Ovary (tissue), 9 donors: ENCODE measurements around the gene MVP. TPM values are rescaled to one million over a fixed set of nuclear protein-coding genes. Genes with fewer than 3 reads are reported as not detected.

Experiments used
- DNase-seq, 5 donors: peaks; one replicate each; pipeline ENCODE4 v3.0.0-alpha.2; 2019 to 2020
- H3K27ac ChIP-seq, 2 donors: fragments of 200-600 bp; one replicate each; pipeline versions ENCODE4 v1.5.1 to v1.8.0; 2019 to 2022
- H3K27me3 ChIP-seq: fragments of 200-600 bp; one replicate; pipeline ENCODE4 v1.8.0; 2022
- H3K36me3 ChIP-seq: fragments of 200-600 bp; sonication (generic); one replicate; pipeline ENCODE4 v1.5.1; 2019
- H3K4me1 ChIP-seq: one replicate; pipeline ENCODE4 v1.8.1; 2013; ENCODE audit warnings: mild to moderate bottlenecking, moderate library complexity; ENCODE audit not compliant: insufficient read depth
- H3K4me3 ChIP-seq: fragments of 200-600 bp; sonication (generic); one replicate; pipeline ENCODE4 v1.5.1; 2017
- H3K9me3 ChIP-seq, 2 donors: fragments of 200-600 bp in 1 of 2; sonication (generic) in 1 of 2; one replicate each; pipeline versions ENCODE4 v1.5.1 to v1.8.1; 2013 to 2019; ENCODE audit warnings: mild to moderate bottlenecking in 1 of 2, moderate library complexity in 1 of 2
- EP300 ChIP-seq: sonication (generic); formaldehyde crosslinking; IDR thresholded peaks from one replicate; pipeline ENCODE4 v1.6.1; 2017; ENCODE audit warnings: antibody characterized with exemption
- POLR2A ChIP-seq: fragments of 450-650 bp; IDR thresholded peaks from one replicate; pipeline ENCODE4 v1.6.1; 2017; ENCODE audit warnings: antibody characterized with exemption, mild to moderate bottlenecking, moderate library complexity
- WGBS, 3 donors: extraction: QIAGEN DNeasy Blood & Tissue Kit in 1 of 3; methylation state at CpG; one replicate each; pipeline versions ENCODE4 v1.1.5 to v1.1.7; 2013 to 2017; 5-methylcytosine and 5-hydroxymethylcytosine counted together
- intact Hi-C, 4 donors: fragments of 100-400 bp; cut with DNase I; formaldehyde crosslinking; loops; one replicate each; pipeline versions ENCODE4 v1.11.0 to v1.15.1; 2022 to 2023
- polyA plus RNA-seq, 2 donors: library from polyadenylated mRNA; stranded (reverse); fragments of 200-250 nt in 1 of 2; fragments of 350-450 nt in 1 of 2; fragmentation: Illumina TruSeq in 1 of 2; extraction: RNeasy Lipid Tissue Mini Kit (QIAGEN cat#74804) in 1 of 2; gene quantifications; one replicate each; pipeline ENCODE4 v1.2.3, GENCODE V29; 2013 to 2014
- small RNA-seq: library from RNA; depleted of rRNA; stranded (forward); fragments of <200 nt; gene quantifications from one replicate; pipeline ENCODE3, GENCODE V24; 2016
- total RNA-seq, 7 donors: library from RNA; depleted of rRNA in 2 of 7; stranded (reverse); fragments of >200 nt in 2 of 7; fragmentation: NEBNext Ultra II Directional in 3 of 7; extraction: Animal tissue kit (Norgen Biotek cat#: 25700) in 3 of 7; gene quantifications; one replicate each; pipeline versions ENCODE4 v1.1.0 to v1.2.4, GENCODE V29; 2016 to 2023
- TF ChIP-seq, protein P1 (sequence below), 3 donors: fragments of 450-650 bp in 2 of 3; fragments of 200-600 bp in 1 of 3; IDR thresholded peaks; one replicate each; pipeline versions ENCODE4 v1.5.1 to v1.8.0; 2016 to 2022; ENCODE audit warnings: antibody characterized with exemption in 3 of 3, mild to moderate bottlenecking in 1 of 3
- donor health status: DM: no; HTN: no; CAD: no; lungs with moderate emphysema.
- donor health status: DM: no; HTN: no; CAD: no.
- donor health status: Bipolar disorder and iron deficiency.
- donor health status: DM: yes; HTN: yes; CAD: no.
- donor health status: DM: no; HTN: no; CAD: no.
- donor health status: DM: yes; HTN: yes; CAD: no.

MVP gene
- total and polyA plus RNA-seq, 9 donors: 56.4 to 191 (median 129) TPM

- DNase-seq: no peak
- no peak for TF ChIP-seq POLR2A
- TF ChIP-seq, protein P1, sequence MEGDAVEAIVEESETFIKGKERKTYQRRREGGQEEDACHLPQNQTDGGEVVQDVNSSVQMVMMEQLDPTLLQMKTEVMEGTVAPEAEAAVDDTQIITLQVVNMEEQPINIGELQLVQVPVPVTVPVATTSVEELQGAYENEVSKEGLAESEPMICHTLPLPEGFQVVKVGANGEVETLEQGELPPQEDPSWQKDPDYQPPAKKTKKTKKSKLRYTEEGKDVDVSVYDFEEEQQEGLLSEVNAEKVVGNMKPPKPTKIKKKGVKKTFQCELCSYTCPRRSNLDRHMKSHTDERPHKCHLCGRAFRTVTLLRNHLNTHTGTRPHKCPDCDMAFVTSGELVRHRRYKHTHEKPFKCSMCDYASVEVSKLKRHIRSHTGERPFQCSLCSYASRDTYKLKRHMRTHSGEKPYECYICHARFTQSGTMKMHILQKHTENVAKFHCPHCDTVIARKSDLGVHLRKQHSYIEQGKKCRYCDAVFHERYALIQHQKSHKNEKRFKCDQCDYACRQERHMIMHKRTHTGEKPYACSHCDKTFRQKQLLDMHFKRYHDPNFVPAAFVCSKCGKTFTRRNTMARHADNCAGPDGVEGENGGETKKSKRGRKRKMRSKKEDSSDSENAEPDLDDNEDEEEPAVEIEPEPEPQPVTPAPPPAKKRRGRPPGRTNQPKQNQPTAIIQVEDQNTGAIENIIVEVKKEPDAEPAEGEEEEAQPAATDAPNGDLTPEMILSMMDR (IDR thresholded peaks at IDR 0.05): no peak
- no peak for TF ChIP-seq EP300
- no peak overlapping the region for H3K4me3 ChIP-seq
- no peaks in the 10 kb centered on the region for H3K27me3 ChIP-seq
- peaks cover 3% of the 10 kb centered on the region for H3K4me1 ChIP-seq
- no peak overlapping the region for H3K27ac ChIP-seq
- intact Hi-C loops: no loop called here
- no peaks in the 10 kb centered on the region for H3K36me3 ChIP-seq
- WGBS, 3 donors: 50 to 66% (median 65%) methylated on average over 4 of the region's 4 CpGs
- H3K9me3 ChIP-seq: no peaks in the 10 kb centered on the region
Measured at GRCh38 chr16:29897333-29897732, 77.1 kb downstream of the MVP start.

Small RNA genes within 50 kb of the gene (small RNA-seq; reads per million reads assigned to genes)
- gene AC009133.6 (not detected), gene AC120114.4 (not detected)

Other genes with a start within 250 kb of the MVP start
- 1 to 10 TPM in 3 of 7 donors, under 1 TPM in 4; 0.60 to 2.3 (median 0.88) TPM for gene SPN, start 157.2 kb upstream of the MVP start, total RNA-seq
- gene SPN, start 157.2 kb upstream of the MVP start, polyA plus RNA-seq: 1 to 10 TPM in 1 of 2 donors, under 1 TPM in 1; 0.42 to 5.1 TPM
- 10 to 100 TPM; 31.8 to 67.9 (median 43.1) TPM for gene QPRT, start 141.3 kb upstream of the MVP start, total RNA-seq
- gene QPRT, start 141.3 kb upstream of the MVP start, polyA plus RNA-seq: 10 to 100 TPM; 21.4 to 47.7 TPM
- gene C16orf54, start 74.5 kb upstream of the MVP start, total RNA-seq: under 1 TPM; 0.12 to 0.72 (median 0.30) TPM
- 1 to 10 TPM in 1 of 2 donors, under 1 TPM in 1; 0.16 to 1.7 TPM for gene C16orf54, start 74.5 kb upstream of the MVP start, polyA plus RNA-seq
- gene ZG16, start 42.2 kb upstream of the MVP start, total RNA-seq: under 1 TPM in 3 of 7 donors, not detected in 4; 0.07 to 0.48 (median 0.15) TPM
- not detected for gene ZG16, start 42.2 kb upstream of the MVP start, polyA plus RNA-seq
- 10 to 100 TPM; 15.9 to 31.0 (median 20.7) TPM for gene KIF22, start 29.7 kb upstream of the MVP start, total RNA-seq
- gene KIF22, start 29.7 kb upstream of the MVP start, polyA plus RNA-seq: 10 to 100 TPM; 14.4 to 30.6 TPM
- 100 to 1,000 TPM in 5 of 7 donors, 10 to 100 TPM in 2; 50.6 to 256 (median 192) TPM for gene MAZ, start 13.9 kb upstream of the MVP start, total RNA-seq
- 100 to 1,000 TPM; 105 to 152 TPM for gene MAZ, start 13.9 kb upstream of the MVP start, polyA plus RNA-seq
- 10 to 100 TPM; 26.0 to 64.5 (median 36.0) TPM for gene PRRT2, start 8.3 kb upstream of the MVP start, total RNA-seq
- 10 to 100 TPM in 1 of 2 donors, 1 to 10 TPM in 1; 6.3 to 28.6 TPM for gene PRRT2, start 8.3 kb upstream of the MVP start, polyA plus RNA-seq
- 10 to 100 TPM; 41.3 to 83.6 (median 66.6) TPM for gene PAGR1, start 4.3 kb upstream of the MVP start, total RNA-seq
- gene PAGR1, start 4.3 kb upstream of the MVP start, polyA plus RNA-seq: 10 to 100 TPM; 13.9 to 63.3 TPM
- gene CDIPT, start 42.8 kb downstream of the MVP start, total RNA-seq: 100 to 1,000 TPM in 4 of 7 donors, 10 to 100 TPM in 3; 88.2 to 121 (median 110) TPM
- 100 to 1,000 TPM in 1 of 2 donors, 10 to 100 TPM in 1; 47.6 to 145 TPM for gene CDIPT, start 42.8 kb downstream of the MVP start, polyA plus RNA-seq
- gene SEZ6L2, start 79.1 kb downstream of the MVP start, total RNA-seq: 10 to 100 TPM in 1 of 7 donors, 1 to 10 TPM in 5, under 1 TPM in 1; 0.73 to 13.3 (median 3.1) TPM
- 1 to 10 TPM; 2.9 to 5.1 TPM for gene SEZ6L2, start 79.1 kb downstream of the MVP start, polyA plus RNA-seq
- 1 to 10 TPM in 5 of 7 donors, under 1 TPM in 1, not detected in 1; 0.53 to 7.8 (median 1.6) TPM for gene ASPHD1, start 80.0 kb downstream of the MVP start, total RNA-seq
- 1 to 10 TPM in 1 of 2 donors, under 1 TPM in 1; 0.38 to 1.1 TPM for gene ASPHD1, start 80.0 kb downstream of the MVP start, polyA plus RNA-seq
- 10 to 100 TPM; 18.4 to 36.8 (median 25.5) TPM for gene KCTD13, start 105.8 kb downstream of the MVP start, total RNA-seq
- 10 to 100 TPM in 1 of 2 donors, 1 to 10 TPM in 1; 7.0 to 16.3 TPM for gene KCTD13, start 105.8 kb downstream of the MVP start, polyA plus RNA-seq
- gene TMEM219, start 141.6 kb downstream of the MVP start, total RNA-seq: 100 to 1,000 TPM in 3 of 7 donors, 10 to 100 TPM in 4; 81.3 to 143 (median 87.4) TPM
- gene TMEM219, start 141.6 kb downstream of the MVP start, polyA plus RNA-seq: 100 to 1,000 TPM in 1 of 2 donors, 10 to 100 TPM in 1; 84.1 to 124 TPM
- 10 to 100 TPM; 24.8 to 54.0 (median 43.9) TPM for gene TAOK2, start 153.4 kb downstream of the MVP start, total RNA-seq
- gene TAOK2, start 153.4 kb downstream of the MVP start, polyA plus RNA-seq: 10 to 100 TPM; 19.4 to 33.2 TPM
- gene HIRIP3, start 175.2 kb downstream of the MVP start, total RNA-seq: 10 to 100 TPM; 11.8 to 22.7 (median 17.1) TPM
- 10 to 100 TPM; 15.8 to 19.0 TPM for gene HIRIP3, start 175.2 kb downstream of the MVP start, polyA plus RNA-seq
- 10 to 100 TPM; 23.8 to 71.1 (median 55.5) TPM for gene INO80E, start 175.8 kb downstream of the MVP start, total RNA-seq
- 10 to 100 TPM; 38.8 to 81.6 TPM for gene INO80E, start 175.8 kb downstream of the MVP start, polyA plus RNA-seq
- 1 to 10 TPM; 1.4 to 7.2 (median 4.7) TPM for gene DOC2A, start 190.6 kb downstream of the MVP start, total RNA-seq
- 1 to 10 TPM; 1.5 to 3.2 TPM for gene DOC2A, start 190.6 kb downstream of the MVP start, polyA plus RNA-seq
- gene C16orf92, start 202.7 kb downstream of the MVP start, total RNA-seq: not detected
- not detected for gene C16orf92, start 202.7 kb downstream of the MVP start, polyA plus RNA-seq
- gene TLCD3B, start 210.8 kb downstream of the MVP start, total RNA-seq: under 1 TPM in 1 of 7 donors, not detected in 6; 0.15 TPM
- gene TLCD3B, start 210.8 kb downstream of the MVP start, polyA plus RNA-seq: not detected
- 1,000 to 10,000 TPM in 1 of 7 donors, 100 to 1,000 TPM in 6; 395 to 1,259 (median 847) TPM for gene ALDOA, start 245.3 kb downstream of the MVP start, total RNA-seq
- 100 to 1,000 TPM; 252 to 522 TPM for gene ALDOA, start 245.3 kb downstream of the MVP start, polyA plus RNA-seq